DND-41 (cell line): ENCODE results near the gene PSMD13.

Source experiments
- ATAC-seq: fragments of 200-7000 bp; cut with Tn5 transposase; 3 replicates; pipeline ENCODE4 v1.9.1; 2021; ENCODE audit warnings: low read depth; ENCODE audit not compliant: insufficient read depth
- DNase-seq: peaks from one replicate; pipeline ENCODE4 v3.0.0-alpha.2; 2020
- H2AFZ ChIP-seq: 2 replicates; pipeline ENCODE4 v1.6.0; 2012; ENCODE audit warnings: low read depth, low read length
- H3K27ac ChIP-seq: 2 replicates; pipeline ENCODE4 v1.5.1; 2012; ENCODE audit warnings: low read length, inconsistent platforms
- H3K27me3 ChIP-seq: fragments of 200-600 bp; sonication (generic); 2 replicates; pipeline ENCODE4 v1.6.0; 2012; ENCODE audit warnings: low read length, mild to moderate bottlenecking, inconsistent platforms; ENCODE audit not compliant: insufficient read depth, poor library complexity
- H3K36me3 ChIP-seq: 2 replicates; pipeline ENCODE4 v1.5.1; 2012; ENCODE audit warnings: low read length, inconsistent platforms; ENCODE audit not compliant: insufficient read depth
- H3K4me1 ChIP-seq: 2 replicates; pipeline ENCODE4 v1.5.1; 2012; ENCODE audit warnings: mild to moderate bottlenecking, low read length; ENCODE audit not compliant: insufficient read depth
- H3K4me2 ChIP-seq: 2 replicates; pipeline ENCODE4 v1.6.0; 2012; ENCODE audit warnings: mild to moderate bottlenecking, moderate library complexity, low read length, inconsistent platforms; ENCODE audit not compliant: insufficient read depth
- H3K4me3 ChIP-seq, 2 experiments: fragments of 200-600 bp in 1 of 2; shearing (Covaris generic) in 1 of 2; 2 replicates each; pipeline ENCODE4 v1.5.1; 2012 to 2016; ENCODE audit warnings: inconsistent platforms in 2 of 2, low read length in 2 of 2, mild to moderate bottlenecking in 2 of 2, low read depth in 1 of 2, moderate library complexity in 1 of 2
- H3K79me2 ChIP-seq: 2 replicates; pipeline ENCODE4 v1.6.0; 2012; ENCODE audit warnings: low read length, inconsistent platforms; ENCODE audit not compliant: insufficient read depth
- H3K9ac ChIP-seq: 2 replicates; pipeline ENCODE4 v1.6.0; 2012; ENCODE audit warnings: low read depth, mild to moderate bottlenecking, inconsistent platforms, low read length, moderate library complexity
- H3K9me3 ChIP-seq: 2 replicates; pipeline ENCODE4 v1.5.1; 2012; ENCODE audit warnings: low read length, moderate library complexity, mild to moderate bottlenecking, inconsistent platforms; ENCODE audit not compliant: insufficient read depth, severe bottlenecking
- H4K20me1 ChIP-seq: 2 replicates; pipeline ENCODE4 v1.6.0; 2012; ENCODE audit warnings: low read length; ENCODE audit not compliant: insufficient read depth
- EZH2 ChIP-seq: IDR thresholded peaks from 3 replicates; pipeline ENCODE4 v1.6.1; 2012; ENCODE audit warnings: borderline replicate concordance, low read depth, mild to moderate bottlenecking, moderate library complexity, low read length, inconsistent platforms; ENCODE audit not compliant: severe bottlenecking
- TF ChIP-seq, protein P1 (sequence below): IDR thresholded peaks from 2 replicates; pipeline ENCODE4 v1.5.1; 2012; ENCODE audit warnings: borderline replicate concordance, low read length, moderate library complexity, mild to moderate bottlenecking; ENCODE audit not compliant: poor library complexity, severe bottlenecking; ENCODE audit errors: extremely low read depth

PSMD13 gene

DNA sequence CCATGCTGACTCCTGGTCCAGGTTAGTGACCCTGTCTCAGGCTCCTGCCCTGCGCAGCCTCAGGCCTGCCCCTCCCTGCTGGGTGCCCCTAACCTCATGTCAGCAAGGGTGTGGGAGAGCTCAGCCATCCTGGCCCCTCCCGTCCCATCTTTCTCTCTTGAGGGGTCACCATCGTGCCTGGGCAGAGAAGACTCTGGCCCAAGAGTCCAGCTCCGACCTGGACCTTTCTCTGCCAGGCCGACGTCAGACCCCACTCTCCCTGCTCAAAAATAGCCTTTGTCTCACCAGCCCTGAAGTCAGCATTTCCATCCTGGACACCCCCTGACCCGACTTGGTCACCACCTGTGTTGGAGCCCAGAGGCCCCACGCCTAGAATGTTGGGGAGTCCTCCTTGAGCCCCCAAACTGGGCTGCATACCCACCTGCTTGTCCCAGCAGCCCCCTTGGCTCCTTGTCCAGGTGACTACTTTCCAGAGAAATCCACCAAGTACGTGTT, 39.0 kb upstream of the PSMD13 start:
- H3K4me1 ChIP-seq = no peaks in the 10 kb centered on the region
- H3K36me3 ChIP-seq = no peaks in the 10 kb centered on the region
- H4K20me1 ChIP-seq = 0 out of 2 replicates have a peak, but pooled peaks cover 6% of the 10 kb centered on the region
- no peaks in the 10 kb centered on the region for H3K27me3 ChIP-seq
- no peaks in the 10 kb centered on the region for H3K79me2 ChIP-seq
- H3K9me3 ChIP-seq = no peaks in the 10 kb centered on the region
- no peak overlapping the region for H3K9ac ChIP-seq
- H3K27ac ChIP-seq = no peak overlapping the region
- TF ChIP-seq EZH2 = no peak
- TF ChIP-seq, protein P1, sequence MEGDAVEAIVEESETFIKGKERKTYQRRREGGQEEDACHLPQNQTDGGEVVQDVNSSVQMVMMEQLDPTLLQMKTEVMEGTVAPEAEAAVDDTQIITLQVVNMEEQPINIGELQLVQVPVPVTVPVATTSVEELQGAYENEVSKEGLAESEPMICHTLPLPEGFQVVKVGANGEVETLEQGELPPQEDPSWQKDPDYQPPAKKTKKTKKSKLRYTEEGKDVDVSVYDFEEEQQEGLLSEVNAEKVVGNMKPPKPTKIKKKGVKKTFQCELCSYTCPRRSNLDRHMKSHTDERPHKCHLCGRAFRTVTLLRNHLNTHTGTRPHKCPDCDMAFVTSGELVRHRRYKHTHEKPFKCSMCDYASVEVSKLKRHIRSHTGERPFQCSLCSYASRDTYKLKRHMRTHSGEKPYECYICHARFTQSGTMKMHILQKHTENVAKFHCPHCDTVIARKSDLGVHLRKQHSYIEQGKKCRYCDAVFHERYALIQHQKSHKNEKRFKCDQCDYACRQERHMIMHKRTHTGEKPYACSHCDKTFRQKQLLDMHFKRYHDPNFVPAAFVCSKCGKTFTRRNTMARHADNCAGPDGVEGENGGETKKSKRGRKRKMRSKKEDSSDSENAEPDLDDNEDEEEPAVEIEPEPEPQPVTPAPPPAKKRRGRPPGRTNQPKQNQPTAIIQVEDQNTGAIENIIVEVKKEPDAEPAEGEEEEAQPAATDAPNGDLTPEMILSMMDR = no peak
- no peak overlapping the region for H2AFZ ChIP-seq
- no peak for ATAC-seq
- no peak overlapping the region for H3K4me2 ChIP-seq
- no peak overlapping the region for H3K4me3 ChIP-seq
- no peak for DNase-seq

- no peak overlapping the region for H3K4me3 ChIP-seq
- H3K79me2 ChIP-seq = no peaks in the 10 kb centered on the region
- DNase-seq (peak; percentile 3), ATAC-seq (no peak)
- H2AFZ ChIP-seq = no peak overlapping the region
- no peak for TF ChIP-seq EZH2
- TF ChIP-seq, protein P1 = no peak
- H4K20me1 ChIP-seq = peaks cover 7% of the 10 kb centered on the region; the same call in 1 of the 2 replicates
- no peaks in the 10 kb centered on the region for H3K27me3 ChIP-seq
- H3K9me3 ChIP-seq = no peaks in the 10 kb centered on the region
- no peak overlapping the region for H3K4me2 ChIP-seq
- H3K9ac ChIP-seq = no peak overlapping the region
- H3K27ac ChIP-seq = no peak overlapping the region
- H3K4me1 ChIP-seq = no peaks in the 10 kb centered on the region
- H3K36me3 ChIP-seq = no peaks in the 10 kb centered on the region
Measured at GRCh38 chr11:198236-198806, 38.5 kb upstream of the PSMD13 start.

- no peak overlapping the region for H3K9ac ChIP-seq
- DNase-seq (no peak), ATAC-seq (no peak; the same call in 2 of the 3 replicates)
- H3K9me3 ChIP-seq = no peaks in the 10 kb centered on the region
- H3K27ac ChIP-seq = no peak overlapping the region
- H3K27me3 ChIP-seq = no peaks in the 10 kb centered on the region
- no peak overlapping the region for H2AFZ ChIP-seq
- no peak overlapping the region for H3K4me3 ChIP-seq
- H3K4me1 ChIP-seq = no peaks in the 10 kb centered on the region
- H3K36me3 ChIP-seq = peaks cover 4% of the 10 kb centered on the region
- H4K20me1 ChIP-seq = peaks cover 14% of the 10 kb centered on the region; the same call in 1 of the 2 replicates
- no peaks in the 10 kb centered on the region for H3K79me2 ChIP-seq
- no peak overlapping the region for H3K4me2 ChIP-seq
- TF ChIP-seq EZH2 = no peak
- TF ChIP-seq, protein P1 = no peak
Measured at GRCh38 chr11:199004-199581, 37.7 kb upstream of the PSMD13 start.
